Esophagus muscularis mucosa (tissue), 4 donors: ENCODE data around the gene APBA3. TPM values are rescaled to one million over a fixed set of nuclear protein-coding genes. Genes with fewer than 3 reads are reported as not detected.

Source experiments
- DNase-seq: peaks from one replicate; pipeline ENCODE4 v3.0.0-alpha.2; 2017; ENCODE audit errors: extremely low spot score
- H3K27ac ChIP-seq, 4 donors: fragments of 200-600 bp; sonication (generic); replicated peaks in 1 of 4; 1 replicate in 3 of 4; 2 replicates in 1 of 4; pipeline ENCODE4 v1.5.1; 2016 to 2019; ENCODE audit warnings: mild to moderate bottlenecking in 1 of 4
- H3K27me3 ChIP-seq, 4 donors: fragments of 200-600 bp; sonication (generic); one replicate each; pipeline versions ENCODE4 v1.5.1 to v1.6.0; 2016 to 2019
- H3K36me3 ChIP-seq, 4 donors: fragments of 200-600 bp; sonication (generic); one replicate each; pipeline ENCODE4 v1.5.1; 2016 to 2019
- H3K4me1 ChIP-seq, 4 donors: fragments of 200-600 bp; sonication (generic); one replicate each; pipeline ENCODE4 v1.5.1; 2016 to 2019
- H3K4me3 ChIP-seq, 4 donors: fragments of 200-600 bp; sonication (generic); 1 replicate in 2 of 4; 2 replicates in 2 of 4; pipeline ENCODE4 v1.5.1; 2016 to 2019; ENCODE audit warnings: mild to moderate bottlenecking in 4 of 4, moderate library complexity in 1 of 4
- H3K9me3 ChIP-seq, 4 donors: fragments of 200-600 bp; sonication (generic); 1 replicate in 3 of 4; 2 replicates in 1 of 4; pipeline ENCODE4 v1.5.1; 2016 to 2019
- CTCF ChIP-seq, 3 experiments: fragments of 200-600 bp in 2 of 3; fragments of 450-650 bp in 1 of 3; sonication (generic) in 2 of 3; IDR thresholded peaks; one replicate each; pipeline ENCODE4 v1.5.1; 2017 to 2019; ENCODE audit warnings: antibody characterized with exemption in 3 of 3, mild to moderate bottlenecking in 2 of 3, moderate library complexity in 1 of 3
- EP300 ChIP-seq: sonication (generic); formaldehyde crosslinking; IDR thresholded peaks from one replicate; pipeline ENCODE4 v1.6.1; 2017; ENCODE audit warnings: antibody characterized with exemption
- POLR2A ChIP-seq: fragments of 450-650 bp; IDR thresholded peaks from one replicate; pipeline ENCODE4 v1.6.1; 2017; ENCODE audit warnings: antibody characterized with exemption, moderate library complexity, mild to moderate bottlenecking, low read depth
- POLR2AphosphoS5 ChIP-seq, 2 donors: sonication (generic); formaldehyde crosslinking; IDR thresholded peaks; one replicate each; pipeline ENCODE4 v1.6.1; 2017; ENCODE audit warnings: antibody characterized with exemption in 2 of 2
- WGBS: methylation state at CpG from one replicate; pipeline ENCODE4 v1.1.5; 2018; 5-methylcytosine and 5-hydroxymethylcytosine counted together
- intact Hi-C: fragments of 100-400 bp; cut with DNase I; formaldehyde crosslinking; loops from one replicate; pipeline ENCODE4 v1.15.1; 2023
- small RNA-seq, 3 donors: library from RNA; depleted of rRNA; stranded (forward); fragments of <200 nt; gene quantifications; one replicate each; pipeline ENCODE3, GENCODE V24; 2016
- total RNA-seq, 4 donors: library from RNA; depleted of rRNA; stranded (reverse); fragments of >200 nt; gene quantifications; one replicate each; pipeline versions ENCODE4 v1.1.0 to v1.2.1, GENCODE V29; 2016

The APBA3 gene
- total RNA-seq, 4 donors from 2014 or later = 13.7 to 40.5 (median 24.4) TPM

DNA sequence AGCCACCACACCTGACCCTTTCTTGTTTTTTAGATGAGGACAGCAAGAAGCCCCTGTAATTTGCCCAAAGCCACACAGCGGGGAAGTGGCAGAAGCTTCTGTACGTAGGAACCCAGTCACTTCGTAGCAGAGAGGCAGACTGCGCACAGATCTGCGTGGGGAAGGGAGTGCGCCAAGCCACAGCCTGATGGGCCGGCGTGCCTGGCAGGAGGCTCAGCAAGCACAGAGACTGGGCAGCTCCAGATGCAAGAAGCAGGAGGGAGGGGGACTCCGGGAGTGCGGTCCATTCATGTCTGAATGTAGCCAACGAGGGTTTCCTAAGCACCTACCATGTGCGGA lies 53.7 kb downstream of the APBA3 start:
- intact Hi-C loops = loop anchor here (5.0 kb wide), 1 partner anchor 161 kb away; no protein-coding TSS in a partner anchor
- DNase-seq = no peak
- no peak overlapping the region for H3K27ac ChIP-seq
- no peaks in the 10 kb centered on the region for H3K9me3 ChIP-seq
- peaks cover 0 to 14% (median 7%) of the 10 kb centered on the region in 4 donors for H3K4me1 ChIP-seq
- TF ChIP-seq CTCF (IDR thresholded peaks at IDR 0.05) (no peak), POLR2A (no peak), EP300 (no peak), POLR2AphosphoS5 (IDR thresholded peaks at IDR 0.05) (no peak)
- 89% methylated on average over 12 of the region's 12 CpGs for WGBS
- H3K27me3 ChIP-seq = peaks cover 0 to 19% (median 0%) of the 10 kb centered on the region in 4 donors
- H3K4me3 ChIP-seq = no peak overlapping the region
- H3K36me3 ChIP-seq = no peaks in the 10 kb centered on the region

DNA sequence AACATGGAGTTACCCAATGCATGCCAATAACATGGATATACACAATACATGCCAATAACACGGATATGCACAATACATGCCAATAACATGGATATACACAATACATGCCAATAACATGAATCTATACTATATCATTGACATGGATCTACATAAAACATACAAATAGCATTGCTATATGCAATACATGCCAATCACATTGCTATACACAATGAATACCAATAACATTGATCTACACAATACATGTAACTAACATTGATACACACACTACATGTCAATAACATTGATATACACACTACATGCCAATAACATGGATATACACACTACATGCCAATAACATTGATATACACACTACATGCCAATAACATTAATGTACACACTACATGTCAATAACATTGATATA lies 60.3 kb downstream of the APBA3 start:
- TF ChIP-seq POLR2AphosphoS5 (IDR thresholded peaks at IDR 0.05) (no peak), CTCF (IDR thresholded peaks at IDR 0.05) (no peak), EP300 (no peak), POLR2A (no peak)
- intact Hi-C loops = no loop called here
- WGBS = 0% methylated on average over 1 of the region's 1 CpG

More for the DNA sequence above, 60.3 kb downstream of the APBA3 start:
- DNase-seq = no peak
- Histone ChIP-seq H3K27ac (no peak overlapping the region), H3K4me3 (no peak overlapping the region), H3K27me3 (peaks cover 0 to 11% (median 0%) of the 10 kb centered on the region in 4 donors), H3K9me3 (no peaks in the 10 kb centered on the region), H3K4me1 (peaks cover 21 to 40% (median 34%) of the 10 kb centered on the region in 4 donors), H3K36me3 (peaks cover 0 to under 1% (median 0%) of the 10 kb centered on the region in 4 donors)

Small RNA genes within 50 kb of the gene (small RNA-seq; reads per million reads assigned to genes)
- gene AC005777.1 = 0 reads per million in 3 donors

Other genes starting within 250 kb of the APBA3 start
- not detected for gene TEKTIP1, start 222.5 kb downstream of the APBA3 start, total RNA-seq
- gene MFSD12, start 204.1 kb downstream of the APBA3 start, total RNA-seq = 10 to 100 TPM; 28.2 to 87.0 (median 62.4) TPM
- 100 to 1,000 TPM; 136 to 202 (median 161) TPM for gene HMG20B, start 188.7 kb downstream of the APBA3 start, total RNA-seq
- 10 to 100 TPM in 1 of 4 donors, 1 to 10 TPM in 3; 4.1 to 17.5 (median 4.9) TPM for gene GIPC3, start 176.2 kb downstream of the APBA3 start, total RNA-seq
- gene TBXA2R, start 154.8 kb downstream of the APBA3 start, total RNA-seq = 10 to 100 TPM in 1 of 4 donors, 1 to 10 TPM in 3; 4.8 to 17.2 (median 7.7) TPM
- gene CACTIN, start 134.9 kb downstream of the APBA3 start, total RNA-seq = 10 to 100 TPM; 28.7 to 45.0 (median 34.2) TPM
- 100 to 1,000 TPM in 2 of 4 donors, 10 to 100 TPM in 2; 73.2 to 180 (median 99.9) TPM for gene PIP5K1C, start 61.2 kb downstream of the APBA3 start, total RNA-seq
- gene TJP3, start 53.3 kb downstream of the APBA3 start, total RNA-seq = 1 to 10 TPM in 1 of 4 donors, under 1 TPM in 2, not detected in 1; 0.06 to 4.2 (median 0.17) TPM
- 10 to 100 TPM; 45.2 to 84.3 (median 77.4) TPM for gene MRPL54, start 990 bp upstream of the APBA3 start, total RNA-seq
- not detected for gene RAX2, start 10.5 kb upstream of the APBA3 start, total RNA-seq
- 1 to 10 TPM in 3 of 4 donors, under 1 TPM in 1; 0.13 to 2.9 (median 1.8) TPM for gene MATK, start 24.7 kb upstream of the APBA3 start, total RNA-seq
- gene ZFR2, start 107.3 kb upstream of the APBA3 start, total RNA-seq = under 1 TPM in 1 of 4 donors, not detected in 3; 0.69 TPM
- 1 to 10 TPM in 1 of 4 donors, under 1 TPM in 3; 0.42 to 1.3 (median 0.82) TPM for gene ATCAY, start 119.0 kb upstream of the APBA3 start, total RNA-seq
- 1 to 10 TPM in 1 of 4 donors, under 1 TPM in 2, not detected in 1; 0.39 to 2.1 (median 0.69) TPM for gene NMRK2, start 171.4 kb upstream of the APBA3 start, total RNA-seq
- gene DAPK3, start 209.4 kb upstream of the APBA3 start, total RNA-seq = 100 to 1,000 TPM; 140 to 226 (median 212) TPM
- gene EEF2, start 223.8 kb upstream of the APBA3 start, total RNA-seq = 1,000 to 10,000 TPM; 2,280 to 3,286 (median 2,635) TPM
- gene PIAS4, start 246.0 kb upstream of the APBA3 start, total RNA-seq = 10 to 100 TPM; 16.6 to 34.1 (median 24.8) TPM